Liver (tissue), 9 donors: ENCODE data around the gene DRD1. TPM values are rescaled to one million over a fixed set of nuclear protein-coding genes. Genes with fewer than 3 reads are reported as not detected.

ENCODE experiments used
- DNase-seq: peaks from one replicate; pipeline ENCODE4 v3.0.0-alpha.2; 2017; ENCODE audit warnings: low spot score
- H3K27ac ChIP-seq, 2 donors: one replicate each; pipeline ENCODE4 v1.7.0; 2013; ENCODE audit warnings: inconsistent platforms in 2 of 2, low read length in 2 of 2, control low read depth in 1 of 2, low read depth in 1 of 2, mild to moderate bottlenecking in 1 of 2
- H3K27me3 ChIP-seq, 4 donors: one replicate each; pipeline versions ENCODE4 v1.6.1 to v1.7.0; 2013; ENCODE audit warnings: low read length in 3 of 4, inconsistent platforms in 1 of 4, mild to moderate bottlenecking in 1 of 4, moderate library complexity in 1 of 4; ENCODE audit not compliant: control insufficient read depth in 4 of 4, insufficient read depth in 4 of 4
- H3K36me3 ChIP-seq, 4 donors: one replicate each; pipeline versions ENCODE4 v1.6.1 to v1.7.0; 2013; ENCODE audit warnings: low read length in 3 of 4, mild to moderate bottlenecking in 3 of 4, low read depth in 1 of 4, moderate library complexity in 1 of 4; ENCODE audit not compliant: control insufficient read depth in 4 of 4, insufficient read depth in 3 of 4
- H3K4me1 ChIP-seq, 4 donors: one replicate each; pipeline versions ENCODE4 v1.6.1 to v1.7.0; 2013; ENCODE audit warnings: low read length in 3 of 4, mild to moderate bottlenecking in 3 of 4, moderate library complexity in 1 of 4; ENCODE audit not compliant: control insufficient read depth in 4 of 4, insufficient read depth in 4 of 4
- H3K4me3 ChIP-seq, 3 donors: one replicate each; pipeline versions ENCODE4 v1.6.1 to v1.7.0; 2013; ENCODE audit warnings: low read length in 3 of 3, control low read depth in 1 of 3, low read depth in 1 of 3, mild to moderate bottlenecking in 1 of 3
- H3K9ac ChIP-seq, 2 donors: one replicate each; pipeline ENCODE4 v1.7.0; 2013; ENCODE audit warnings: low read length in 2 of 2, mild to moderate bottlenecking in 2 of 2, moderate library complexity in 2 of 2, control low read depth in 1 of 2, low read depth in 1 of 2
- H3K9me3 ChIP-seq, 4 donors: one replicate each; pipeline versions ENCODE4 v1.6.1 to v1.7.0; 2013; ENCODE audit warnings: low read length in 3 of 4; ENCODE audit not compliant: control insufficient read depth in 4 of 4
- EGR1 ChIP-seq, 2 donors: IDR thresholded peaks; 2 replicates each; pipeline ENCODE4 v1.6.1; 2016 to 2018; ENCODE audit warnings: antibody characterized with exemption in 2 of 2, low read depth in 2 of 2
- FOXA1 ChIP-seq: IDR thresholded peaks from 2 replicates; pipeline ENCODE4 v1.6.1; 2016; ENCODE audit warnings: antibody characterized with exemption
- FOXA2 ChIP-seq: IDR thresholded peaks from 2 replicates; pipeline ENCODE4 v1.6.1; 2016; ENCODE audit warnings: antibody characterized with exemption
- GABPA ChIP-seq, 2 donors: IDR thresholded peaks in 1 of 2; conservative IDR thresholded peaks in 1 of 2; 2 replicates each; pipeline ENCODE4 v1.6.1; 2016; ENCODE audit warnings: antibody characterized with exemption in 2 of 2, mild to moderate bottlenecking in 1 of 2, moderate library complexity in 1 of 2
- HNF4A ChIP-seq, 2 donors: conservative IDR thresholded peaks; 2 replicates each; pipeline ENCODE4 v1.6.1; 2016; ENCODE audit warnings: antibody characterized with exemption in 2 of 2, mild to moderate bottlenecking in 2 of 2
- HNF4G ChIP-seq: IDR thresholded peaks from 2 replicates; pipeline ENCODE4 v1.6.1; 2016; ENCODE audit warnings: antibody characterized with exemption
- JUND ChIP-seq, 2 donors: IDR thresholded peaks; 2 replicates each; pipeline ENCODE4 v1.6.1; 2016; ENCODE audit warnings: antibody characterized with exemption in 2 of 2
- NR2F2 ChIP-seq: IDR thresholded peaks from 2 replicates; pipeline ENCODE4 v1.6.1; 2016; ENCODE audit warnings: antibody characterized with exemption
- RAD21 ChIP-seq, 2 donors: IDR thresholded peaks; 2 replicates each; pipeline ENCODE4 v1.6.1; 2016; ENCODE audit warnings: antibody characterized with exemption in 2 of 2, mild to moderate bottlenecking in 2 of 2
- RXRA ChIP-seq, 2 donors: IDR thresholded peaks; 2 replicates each; pipeline ENCODE4 v1.6.1; 2017 to 2018; ENCODE audit warnings: antibody characterized with exemption in 2 of 2, mild to moderate bottlenecking in 1 of 2
- SP1 ChIP-seq: IDR thresholded peaks from 2 replicates; pipeline ENCODE4 v1.6.1; 2018; ENCODE audit warnings: antibody characterized with exemption, mild to moderate bottlenecking
- TAF1 ChIP-seq: conservative IDR thresholded peaks from 2 replicates; pipeline ENCODE4 v1.6.1; 2016; ENCODE audit warnings: antibody characterized with exemption, mild to moderate bottlenecking
- YY1 ChIP-seq: IDR thresholded peaks from 2 replicates; pipeline ENCODE4 v1.6.1; 2016; ENCODE audit warnings: antibody characterized with exemption, mild to moderate bottlenecking
- WGBS: extraction: QIAGEN DNeasy Blood & Tissue Kit; methylation state at CpG from one replicate; pipeline ENCODE4 v1.1.7; 2013; 5-methylcytosine and 5-hydroxymethylcytosine counted together
- polyA plus RNA-seq, 2 donors: library from polyadenylated mRNA; stranded (reverse) in 1 of 2; unstranded in 1 of 2; fragments of 200-250 nt in 1 of 2; fragments of >200 nt in 1 of 2; fragmentation: Nextera tagmentation in 1 of 2; extraction: Ambion mirVana in 1 of 2; gene quantifications; one replicate each; pipeline versions ENCODE4 v1.2.1 to v1.2.3, GENCODE V29; 2013 to 2015
- total RNA-seq, 2 donors: library from RNA; depleted of rRNA; stranded (reverse); fragments of >200 nt; gene quantifications; one replicate each; pipeline ENCODE4 v1.2.3, GENCODE V29; 2014
- TF ChIP-seq, protein P1 (sequence below): fragments of 150-350 bp; IDR thresholded peaks from 2 replicates; pipeline ENCODE4 v1.5.1; 2017; ENCODE audit warnings: improper control_type of control experiment, low read depth, low read length; ENCODE audit not compliant: missing input control
- TF ChIP-seq, protein P2 (sequence below): IDR thresholded peaks from 2 replicates; pipeline ENCODE4 v1.6.1; 2016; ENCODE audit warnings: antibody characterized with exemption
- TF ChIP-seq, protein P3 (sequence below): IDR thresholded peaks from 2 replicates; pipeline ENCODE4 v1.6.1; 2016; ENCODE audit warnings: antibody characterized with exemption
- TF ChIP-seq, protein P4 (sequence below): IDR thresholded peaks from 2 replicates; pipeline ENCODE4 v1.6.1; 2016; ENCODE audit warnings: antibody characterized with exemption
- TF ChIP-seq, protein P5 (sequence below): IDR thresholded peaks from 2 replicates; pipeline ENCODE4 v1.6.1; 2016; ENCODE audit warnings: antibody characterized with exemption, mild to moderate bottlenecking
- donor health status: healthy.
- donor health status: healthy.
- donor health status: healthy.
- donor health status: healthy.
- donor health status: healthy.

DRD1 gene
- total and polyA plus RNA-seq, 4 donors = 0.05 to 0.17 TPM; not detected in 2

DNA sequence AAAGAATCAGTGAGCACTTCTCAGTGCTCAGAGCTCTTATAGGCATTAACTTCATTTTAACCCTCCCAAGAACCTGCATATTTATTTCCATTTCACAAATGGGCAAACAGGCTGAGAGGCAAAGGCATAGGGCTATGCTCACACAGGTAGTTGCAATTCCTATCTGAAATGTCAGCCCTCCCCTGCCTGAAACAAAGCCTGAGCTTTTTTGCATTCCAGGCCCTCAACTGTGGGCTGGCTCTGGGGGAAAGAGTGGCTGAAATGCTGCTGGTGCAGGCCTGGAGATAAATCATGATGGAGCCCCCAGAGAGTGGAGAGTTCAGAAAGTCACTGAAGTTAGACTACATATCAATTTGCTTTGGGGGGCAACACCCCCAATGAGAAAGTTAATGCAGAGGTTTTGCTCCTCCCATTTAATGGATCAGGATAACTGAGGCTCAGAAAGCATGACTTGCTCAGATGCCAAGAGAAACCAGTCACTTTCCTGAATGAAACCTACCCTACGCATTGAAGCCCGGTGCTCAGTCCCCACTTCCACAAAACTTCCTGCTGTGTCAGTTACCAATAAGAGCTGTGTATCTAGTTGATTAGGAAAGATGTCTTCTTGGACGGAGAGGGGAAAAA is 5.6 kb downstream of the DRD1 start:
- no peaks in the 10 kb centered on the region for H3K36me3 ChIP-seq
- no peaks in the 10 kb centered on the region for H3K9me3 ChIP-seq
- H3K4me3 ChIP-seq = no peak overlapping the region
- TF ChIP-seq, protein P1, sequence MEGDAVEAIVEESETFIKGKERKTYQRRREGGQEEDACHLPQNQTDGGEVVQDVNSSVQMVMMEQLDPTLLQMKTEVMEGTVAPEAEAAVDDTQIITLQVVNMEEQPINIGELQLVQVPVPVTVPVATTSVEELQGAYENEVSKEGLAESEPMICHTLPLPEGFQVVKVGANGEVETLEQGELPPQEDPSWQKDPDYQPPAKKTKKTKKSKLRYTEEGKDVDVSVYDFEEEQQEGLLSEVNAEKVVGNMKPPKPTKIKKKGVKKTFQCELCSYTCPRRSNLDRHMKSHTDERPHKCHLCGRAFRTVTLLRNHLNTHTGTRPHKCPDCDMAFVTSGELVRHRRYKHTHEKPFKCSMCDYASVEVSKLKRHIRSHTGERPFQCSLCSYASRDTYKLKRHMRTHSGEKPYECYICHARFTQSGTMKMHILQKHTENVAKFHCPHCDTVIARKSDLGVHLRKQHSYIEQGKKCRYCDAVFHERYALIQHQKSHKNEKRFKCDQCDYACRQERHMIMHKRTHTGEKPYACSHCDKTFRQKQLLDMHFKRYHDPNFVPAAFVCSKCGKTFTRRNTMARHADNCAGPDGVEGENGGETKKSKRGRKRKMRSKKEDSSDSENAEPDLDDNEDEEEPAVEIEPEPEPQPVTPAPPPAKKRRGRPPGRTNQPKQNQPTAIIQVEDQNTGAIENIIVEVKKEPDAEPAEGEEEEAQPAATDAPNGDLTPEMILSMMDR = no peak
- TF ChIP-seq EGR1 (IDR thresholded peaks at IDR 0.05; ENCODE audit: low read depth in 2 of 2) = no peak
- no peak for TF ChIP-seq NR2F2
- TF ChIP-seq YY1 = no peak
- TF ChIP-seq JUND (IDR thresholded peaks at IDR 0.05) = no peak
- no peak for TF ChIP-seq HNF4A (conservative IDR thresholded peaks at IDR 0.05)
- no peak for TF ChIP-seq TAF1
- TF ChIP-seq, protein P2, sequence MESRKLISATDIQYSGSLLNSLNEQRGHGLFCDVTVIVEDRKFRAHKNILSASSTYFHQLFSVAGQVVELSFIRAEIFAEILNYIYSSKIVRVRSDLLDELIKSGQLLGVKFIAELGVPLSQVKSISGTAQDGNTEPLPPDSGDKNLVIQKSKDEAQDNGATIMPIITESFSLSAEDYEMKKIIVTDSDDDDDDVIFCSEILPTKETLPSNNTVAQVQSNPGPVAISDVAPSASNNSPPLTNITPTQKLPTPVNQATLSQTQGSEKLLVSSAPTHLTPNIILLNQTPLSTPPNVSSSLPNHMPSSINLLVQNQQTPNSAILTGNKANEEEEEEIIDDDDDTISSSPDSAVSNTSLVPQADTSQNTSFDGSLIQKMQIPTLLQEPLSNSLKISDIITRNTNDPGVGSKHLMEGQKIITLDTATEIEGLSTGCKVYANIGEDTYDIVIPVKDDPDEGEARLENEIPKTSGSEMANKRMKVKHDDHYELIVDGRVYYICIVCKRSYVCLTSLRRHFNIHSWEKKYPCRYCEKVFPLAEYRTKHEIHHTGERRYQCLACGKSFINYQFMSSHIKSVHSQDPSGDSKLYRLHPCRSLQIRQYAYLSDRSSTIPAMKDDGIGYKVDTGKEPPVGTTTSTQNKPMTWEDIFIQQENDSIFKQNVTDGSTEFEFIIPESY = no peak
- no peak for TF ChIP-seq FOXA2
- TF ChIP-seq, protein P3, sequence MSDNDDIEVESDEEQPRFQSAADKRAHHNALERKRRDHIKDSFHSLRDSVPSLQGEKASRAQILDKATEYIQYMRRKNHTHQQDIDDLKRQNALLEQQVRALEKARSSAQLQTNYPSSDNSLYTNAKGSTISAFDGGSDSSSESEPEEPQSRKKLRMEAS = no peak
- TF ChIP-seq GABPA (IDR thresholded peaks at IDR 0.05 in 1 of 2, conservative IDR thresholded peaks at IDR 0.05 in 1 of 2) = no peak
- no peak for TF ChIP-seq RXRA (IDR thresholded peaks at IDR 0.05)
- no peak for TF ChIP-seq SP1
- no peak for TF ChIP-seq HNF4G
- TF ChIP-seq, protein P4, sequence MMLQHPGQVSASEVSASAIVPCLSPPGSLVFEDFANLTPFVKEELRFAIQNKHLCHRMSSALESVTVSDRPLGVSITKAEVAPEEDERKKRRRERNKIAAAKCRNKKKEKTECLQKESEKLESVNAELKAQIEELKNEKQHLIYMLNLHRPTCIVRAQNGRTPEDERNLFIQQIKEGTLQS = no peak
- TF ChIP-seq, protein P5, sequence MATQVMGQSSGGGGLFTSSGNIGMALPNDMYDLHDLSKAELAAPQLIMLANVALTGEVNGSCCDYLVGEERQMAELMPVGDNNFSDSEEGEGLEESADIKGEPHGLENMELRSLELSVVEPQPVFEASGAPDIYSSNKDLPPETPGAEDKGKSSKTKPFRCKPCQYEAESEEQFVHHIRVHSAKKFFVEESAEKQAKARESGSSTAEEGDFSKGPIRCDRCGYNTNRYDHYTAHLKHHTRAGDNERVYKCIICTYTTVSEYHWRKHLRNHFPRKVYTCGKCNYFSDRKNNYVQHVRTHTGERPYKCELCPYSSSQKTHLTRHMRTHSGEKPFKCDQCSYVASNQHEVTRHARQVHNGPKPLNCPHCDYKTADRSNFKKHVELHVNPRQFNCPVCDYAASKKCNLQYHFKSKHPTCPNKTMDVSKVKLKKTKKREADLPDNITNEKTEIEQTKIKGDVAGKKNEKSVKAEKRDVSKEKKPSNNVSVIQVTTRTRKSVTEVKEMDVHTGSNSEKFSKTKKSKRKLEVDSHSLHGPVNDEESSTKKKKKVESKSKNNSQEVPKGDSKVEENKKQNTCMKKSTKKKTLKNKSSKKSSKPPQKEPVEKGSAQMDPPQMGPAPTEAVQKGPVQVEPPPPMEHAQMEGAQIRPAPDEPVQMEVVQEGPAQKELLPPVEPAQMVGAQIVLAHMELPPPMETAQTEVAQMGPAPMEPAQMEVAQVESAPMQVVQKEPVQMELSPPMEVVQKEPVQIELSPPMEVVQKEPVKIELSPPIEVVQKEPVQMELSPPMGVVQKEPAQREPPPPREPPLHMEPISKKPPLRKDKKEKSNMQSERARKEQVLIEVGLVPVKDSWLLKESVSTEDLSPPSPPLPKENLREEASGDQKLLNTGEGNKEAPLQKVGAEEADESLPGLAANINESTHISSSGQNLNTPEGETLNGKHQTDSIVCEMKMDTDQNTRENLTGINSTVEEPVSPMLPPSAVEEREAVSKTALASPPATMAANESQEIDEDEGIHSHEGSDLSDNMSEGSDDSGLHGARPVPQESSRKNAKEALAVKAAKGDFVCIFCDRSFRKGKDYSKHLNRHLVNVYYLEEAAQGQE = no peak
- no peak for TF ChIP-seq FOXA1
- TF ChIP-seq RAD21 (IDR thresholded peaks at IDR 0.05) = no peak
- H3K9ac ChIP-seq = no peak overlapping the region
- WGBS = 82% methylated on average over 3 of the region's 3 CpGs
- H3K27ac ChIP-seq = no peak overlapping the region
- H3K27me3 ChIP-seq = no peaks in the 10 kb centered on the region
- H3K4me1 ChIP-seq = no peaks in the 10 kb centered on the region
- DNase-seq = no peak
